GM21367 (cell line): ENCODE results near the gene PIP5K1B.
"Not testable (repeated sequence)": the region's sequence is repeated elsewhere in the genome, so short reads cannot be mapped to it uniquely, and the experiment has no call there.

ENCODE experiments used
- ATAC-seq: cut with Tn5 transposase; IDR thresholded peaks from one replicate; pipeline ENCODE4 v1.9.1; 2021; ENCODE audit not compliant: unreplicated experiment

PIP5K1B gene, protein sequence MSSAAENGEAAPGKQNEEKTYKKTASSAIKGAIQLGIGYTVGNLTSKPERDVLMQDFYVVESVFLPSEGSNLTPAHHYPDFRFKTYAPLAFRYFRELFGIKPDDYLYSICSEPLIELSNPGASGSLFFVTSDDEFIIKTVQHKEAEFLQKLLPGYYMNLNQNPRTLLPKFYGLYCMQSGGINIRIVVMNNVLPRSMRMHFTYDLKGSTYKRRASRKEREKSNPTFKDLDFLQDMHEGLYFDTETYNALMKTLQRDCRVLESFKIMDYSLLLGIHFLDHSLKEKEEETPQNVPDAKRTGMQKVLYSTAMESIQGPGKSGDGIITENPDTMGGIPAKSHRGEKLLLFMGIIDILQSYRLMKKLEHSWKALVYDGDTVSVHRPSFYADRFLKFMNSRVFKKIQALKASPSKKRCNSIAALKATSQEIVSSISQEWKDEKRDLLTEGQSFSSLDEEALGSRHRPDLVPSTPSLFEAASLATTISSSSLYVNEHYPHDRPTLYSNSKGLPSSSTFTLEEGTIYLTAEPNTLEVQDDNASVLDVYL

DNA sequence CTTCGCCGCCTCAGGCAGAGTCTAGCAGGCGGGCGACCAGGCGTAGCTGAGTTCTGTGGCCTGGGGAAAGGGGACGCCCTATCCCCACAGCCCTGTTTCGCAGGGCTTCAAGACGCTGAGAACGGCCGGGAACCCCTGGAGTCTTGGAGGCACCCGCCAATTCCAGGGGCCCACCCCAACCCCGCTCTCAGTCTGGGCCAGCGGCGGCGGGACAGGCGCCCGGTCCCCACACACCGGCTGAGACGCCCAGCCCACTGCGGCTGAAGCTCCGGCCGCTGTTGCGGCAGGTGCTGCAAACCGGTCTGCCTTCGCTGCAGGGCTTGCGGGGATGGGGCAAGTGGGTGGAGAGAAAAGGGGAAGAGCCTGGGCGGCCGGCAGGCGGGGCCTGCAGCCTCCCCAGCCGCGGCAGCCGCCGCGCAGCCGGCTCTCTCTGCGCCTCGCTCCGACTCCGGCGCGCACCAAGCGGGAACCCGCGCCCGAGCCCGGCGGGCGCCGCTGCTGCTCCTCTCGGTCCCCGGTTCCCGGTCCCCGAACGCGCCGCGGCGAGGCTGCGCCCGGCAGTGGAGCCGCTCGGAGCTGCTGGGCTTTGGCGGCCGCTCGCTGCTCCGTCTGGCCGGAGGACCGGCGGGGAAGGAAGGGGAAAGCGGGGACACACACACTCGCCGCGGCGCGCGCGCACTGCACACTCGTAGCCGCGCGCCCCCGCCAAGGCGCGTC is at the start of gene PIP5K1B:
TSS of gene PIP5K1B (plus strand) at position 427 of the 717 bp plus-strand sequence. CDS start 117,375 bp downstream, outside the sequence.
- peak; percentile 65 for ATAC-seq

DNA sequence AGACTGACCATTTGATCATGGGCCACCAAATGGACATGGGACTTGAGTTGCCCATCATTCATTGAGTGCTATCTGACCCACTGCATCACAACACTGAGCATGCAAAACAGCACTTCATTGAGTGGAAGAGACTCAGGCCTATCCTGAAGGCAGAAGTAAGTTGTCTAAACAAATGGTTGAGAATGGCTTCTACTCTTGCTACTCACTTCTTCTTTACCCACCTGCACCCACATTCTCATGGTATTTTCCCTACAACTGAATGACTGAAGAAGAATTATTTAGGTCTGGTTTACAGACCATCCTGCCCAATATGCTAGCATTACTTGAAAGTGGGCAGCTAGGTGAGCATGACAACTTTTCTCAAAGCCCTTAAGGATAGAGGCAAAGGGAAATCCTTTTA is 41.0 kb upstream of the PIP5K1B start:
- ATAC-seq = no peak

DNA sequence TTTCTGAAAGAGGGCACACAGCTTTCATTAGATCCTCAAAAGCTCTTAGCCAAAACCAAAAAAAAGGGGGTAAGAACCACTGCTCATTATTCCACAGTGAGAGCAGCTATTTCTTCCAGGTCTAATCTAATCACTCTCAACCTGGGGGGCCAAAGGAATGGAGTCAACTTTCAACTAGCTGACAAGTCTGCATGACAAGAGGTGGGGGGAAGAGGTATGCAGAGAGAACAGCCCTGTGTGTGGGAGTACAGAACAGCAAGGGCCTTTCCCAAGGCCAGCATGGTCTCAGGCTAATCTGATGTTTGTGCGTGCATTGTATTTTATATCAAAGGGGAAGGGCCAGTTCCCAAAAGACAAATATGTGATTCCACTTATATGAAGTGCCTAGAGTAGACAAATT is 36.9 kb upstream of the PIP5K1B start:
- ATAC-seq = no peak

DNA sequence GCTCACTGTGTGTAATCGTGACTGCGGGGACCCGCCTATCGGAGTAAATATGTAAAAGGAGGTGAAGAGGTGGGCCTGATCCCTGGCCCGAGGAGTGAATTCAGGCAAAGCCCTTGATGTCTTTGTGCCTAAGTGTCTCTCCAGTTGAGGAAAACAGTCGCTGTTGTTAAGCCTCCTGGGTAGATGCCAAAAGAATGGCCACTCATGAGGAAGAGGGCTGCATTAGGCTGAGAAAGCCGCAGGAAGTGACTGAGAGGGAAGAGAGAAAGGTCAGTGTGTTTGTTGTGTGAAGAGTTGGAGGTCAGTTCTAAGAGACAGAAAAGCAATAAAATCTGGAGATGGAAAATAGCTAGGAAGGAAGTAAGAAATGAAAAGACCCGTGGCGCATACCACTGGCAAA is 35.8 kb upstream of the PIP5K1B start:
- ATAC-seq = no peak

DNA sequence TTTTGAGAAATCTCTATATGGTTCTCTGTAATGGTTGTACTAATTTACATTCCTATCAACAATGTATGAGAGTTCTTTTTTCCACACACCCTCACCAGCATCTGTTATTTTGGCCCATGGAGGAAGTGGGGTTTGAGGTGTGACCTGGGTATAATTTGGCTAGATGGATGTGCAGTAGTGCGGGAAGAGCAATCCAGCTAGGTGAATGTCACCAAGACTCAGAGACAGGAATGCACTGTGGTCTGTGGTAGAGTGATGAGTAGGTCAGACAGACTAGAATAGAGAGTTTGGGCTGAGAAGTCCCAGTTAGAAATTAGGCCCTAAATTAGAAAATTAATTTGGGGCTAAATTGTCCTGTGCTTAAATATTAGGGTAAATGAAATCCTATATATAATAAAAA is 32.8 kb upstream of the PIP5K1B start:
- no peak for ATAC-seq

DNA sequence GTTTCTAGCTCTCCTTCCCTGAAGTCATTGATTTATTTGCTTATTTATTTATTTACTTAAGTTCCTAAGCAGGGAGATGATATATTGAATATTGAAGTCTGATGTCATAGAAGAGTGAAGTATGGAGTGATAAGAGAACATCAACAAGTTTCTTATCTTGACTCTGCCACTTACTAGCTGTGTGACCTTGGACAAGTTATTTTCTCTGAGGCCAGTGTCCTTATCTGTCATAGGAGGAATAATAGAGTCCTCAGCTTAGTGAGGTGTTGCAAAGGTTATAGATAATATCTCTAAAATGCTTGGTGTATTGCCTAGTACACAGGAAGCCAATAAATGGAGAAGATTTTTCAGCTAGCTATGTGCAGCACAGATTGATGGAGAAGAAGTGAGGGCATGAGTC is 32.4 kb upstream of the PIP5K1B start:
- no peak for ATAC-seq

DNA sequence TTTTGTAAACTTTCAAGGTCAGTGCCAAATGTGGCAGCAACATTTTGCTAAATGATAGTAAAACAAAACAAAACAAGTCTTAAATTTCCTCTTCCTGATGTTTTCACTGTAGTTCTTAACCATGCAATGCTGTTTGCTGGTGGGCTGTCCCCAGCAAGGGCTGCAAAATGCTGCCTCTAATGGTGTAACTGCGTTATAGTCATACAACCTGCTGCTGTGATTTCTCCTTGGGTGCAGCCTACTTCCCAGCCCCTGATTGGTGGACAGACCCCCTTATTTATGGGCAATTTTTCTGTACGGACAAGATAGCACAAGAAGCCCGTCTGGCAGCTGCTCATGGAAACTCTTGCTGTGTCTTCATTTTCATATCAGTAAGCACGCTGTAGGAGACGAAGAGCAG is 26.6 kb upstream of the PIP5K1B start:
- no peak for ATAC-seq

DNA sequence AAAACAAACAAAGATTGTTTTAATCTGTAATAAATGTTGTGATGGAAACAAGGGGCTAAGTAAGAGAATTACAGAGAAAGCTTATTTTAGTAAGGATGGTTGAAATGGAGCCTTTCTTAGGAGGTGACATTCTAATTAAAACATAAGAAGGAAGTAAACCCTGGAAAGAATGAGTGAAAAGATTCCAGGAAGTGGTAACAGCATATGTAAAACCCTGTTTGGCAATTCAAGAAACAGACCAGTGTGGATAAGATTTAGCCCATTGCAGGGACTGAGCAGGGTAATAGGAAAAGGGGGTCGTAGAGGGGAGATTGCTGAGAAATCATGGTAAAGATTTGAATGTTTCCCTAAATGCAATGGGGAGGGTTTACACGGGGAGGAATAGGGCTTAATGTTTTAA is 21.6 kb upstream of the PIP5K1B start:
- ATAC-seq = no peak

DNA sequence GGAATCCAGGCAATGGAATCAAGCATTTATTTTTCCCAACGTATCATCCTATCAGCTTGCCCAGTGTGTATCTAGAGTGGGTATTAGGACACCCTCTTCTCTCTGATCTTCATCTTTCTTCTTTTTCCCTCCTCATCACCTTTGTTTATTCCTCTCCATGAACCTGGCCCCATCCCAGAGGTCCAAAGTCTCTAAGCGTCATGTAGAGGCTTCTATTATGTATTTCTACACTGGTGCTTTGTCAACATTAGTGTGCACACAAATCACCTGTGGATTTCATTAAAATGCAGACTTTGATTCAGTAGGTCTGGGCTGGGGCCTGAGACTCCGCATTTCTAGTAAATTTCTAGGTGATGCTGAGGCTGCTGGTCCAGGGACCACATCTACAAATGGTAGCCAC is 19.8 kb upstream of the PIP5K1B start:
- ATAC-seq = no peak

DNA sequence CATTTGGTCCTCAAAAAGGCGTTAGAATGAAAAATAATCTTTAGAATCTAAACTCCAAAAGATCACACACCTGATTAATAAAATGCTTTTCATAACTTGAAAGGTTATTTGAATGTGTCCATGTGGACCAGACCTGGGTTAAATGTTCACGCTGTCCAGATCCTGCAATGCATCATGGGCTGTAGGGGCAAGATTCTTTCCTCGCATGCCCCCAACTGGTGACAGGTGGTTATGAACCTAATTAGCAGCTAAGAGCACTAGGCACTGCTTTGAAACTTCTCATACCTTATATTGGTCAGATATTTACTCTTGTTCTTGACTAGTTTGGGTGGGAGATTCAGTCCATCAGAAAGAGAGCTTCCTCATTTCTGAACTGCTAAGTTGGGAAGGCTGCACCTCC is 19.3 kb upstream of the PIP5K1B start:
- ATAC-seq = peak; percentile 72

DNA sequence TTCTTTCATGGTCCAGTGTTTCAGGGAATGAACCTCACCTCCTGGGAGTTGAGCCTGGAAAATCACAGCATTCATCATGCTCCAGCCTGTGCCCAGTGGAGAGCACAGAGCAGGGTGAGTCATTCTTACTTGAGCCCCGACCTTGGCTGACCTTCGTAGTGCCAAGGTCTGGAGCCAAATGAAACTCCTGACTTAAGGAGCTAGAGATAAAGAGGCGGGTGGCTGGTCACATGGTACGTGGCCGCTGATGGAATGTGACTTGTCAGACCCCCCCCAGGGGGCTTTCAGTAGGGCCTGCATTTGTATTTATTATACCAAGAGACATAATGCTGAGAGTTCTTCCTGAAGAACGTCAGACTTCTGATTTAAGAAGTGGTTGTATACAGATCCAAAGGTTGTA is 15.0 kb upstream of the PIP5K1B start:
- no peak for ATAC-seq

DNA sequence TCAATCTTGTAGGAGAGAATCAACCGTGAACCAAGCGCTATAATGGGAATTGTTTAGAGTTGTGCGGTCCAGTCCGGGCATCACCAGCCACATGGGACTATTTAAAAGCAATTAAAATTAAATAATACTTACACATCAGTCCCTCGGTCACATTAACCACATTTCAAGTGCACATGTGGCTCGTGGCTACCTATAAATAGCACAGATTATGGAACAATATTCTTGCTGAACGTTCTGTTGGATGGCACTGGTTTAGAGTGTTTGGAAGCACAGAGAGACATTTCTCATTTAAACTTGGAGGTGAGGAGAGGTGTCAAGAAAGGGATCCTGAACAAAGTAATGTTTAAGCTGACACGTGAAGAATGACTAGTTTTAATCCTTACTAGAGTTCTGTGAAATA is 12.5 kb upstream of the PIP5K1B start:
- ATAC-seq = no peak

DNA sequence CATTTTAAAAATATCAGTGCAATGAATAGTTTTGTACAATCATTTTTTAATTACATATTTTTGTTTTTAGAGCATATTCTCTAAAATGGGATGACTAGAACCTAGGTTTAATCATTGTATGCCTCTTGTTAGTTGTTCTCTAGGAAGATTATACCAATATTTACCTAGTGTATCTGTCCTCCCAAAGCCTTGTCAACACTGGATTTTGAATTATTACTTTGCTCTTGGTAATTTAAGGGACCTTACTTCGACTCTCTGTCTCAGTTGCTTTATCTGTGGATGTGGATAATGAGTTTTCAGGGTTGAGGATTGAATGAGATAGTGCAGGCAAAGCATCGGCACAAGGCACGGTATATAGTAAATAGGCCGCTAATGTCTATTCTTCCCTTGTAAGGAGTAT is 10.9 kb upstream of the PIP5K1B start:
- ATAC-seq = no peak

DNA sequence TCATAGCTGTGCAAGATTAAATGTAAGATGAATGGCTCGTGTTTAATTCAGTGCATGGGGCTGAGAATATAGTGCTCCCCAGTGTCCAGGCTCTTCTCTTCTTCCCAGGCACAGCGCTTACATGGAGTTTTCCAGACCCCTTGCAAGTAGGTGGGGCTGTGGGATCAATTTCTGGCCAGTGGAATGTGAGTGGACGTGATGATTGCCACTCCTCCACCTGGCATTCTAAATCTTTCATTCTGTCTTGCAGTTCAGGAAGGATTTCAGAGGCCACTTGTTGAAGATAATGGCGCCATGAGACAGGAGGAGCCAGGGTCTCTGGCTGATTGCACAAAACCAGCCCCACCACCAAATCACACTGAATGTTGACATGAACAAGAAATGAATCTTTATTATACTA is 7.2 kb upstream of the PIP5K1B start:
- ATAC-seq = no peak

DNA sequence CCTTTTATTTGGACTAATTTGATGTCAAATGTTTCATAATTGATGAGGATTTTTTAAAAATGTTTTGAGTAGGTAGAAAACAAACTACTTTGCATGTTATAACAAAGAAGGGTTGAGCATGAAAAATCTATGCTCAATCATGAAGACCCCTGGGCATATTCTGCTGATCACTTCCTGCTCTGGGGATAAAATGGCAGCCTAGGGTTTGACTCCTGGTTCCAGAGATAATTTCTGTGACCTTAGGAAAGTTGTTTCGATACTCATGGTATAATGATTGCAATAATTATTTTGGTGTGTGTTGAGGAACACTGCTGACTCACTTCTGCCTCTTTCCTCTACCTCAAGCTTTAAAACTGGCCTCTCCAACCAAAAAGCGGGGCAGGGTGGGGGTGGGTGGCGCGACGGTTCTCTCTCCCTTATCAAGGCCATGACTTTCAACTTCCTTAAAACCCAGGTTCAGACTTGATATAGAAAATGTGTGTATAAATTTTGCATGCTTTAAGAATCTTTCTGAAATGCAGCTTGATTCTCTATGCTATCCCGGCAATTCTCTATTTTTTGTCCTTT is 6.0 kb upstream of the PIP5K1B start:
- no peak for ATAC-seq

DNA sequence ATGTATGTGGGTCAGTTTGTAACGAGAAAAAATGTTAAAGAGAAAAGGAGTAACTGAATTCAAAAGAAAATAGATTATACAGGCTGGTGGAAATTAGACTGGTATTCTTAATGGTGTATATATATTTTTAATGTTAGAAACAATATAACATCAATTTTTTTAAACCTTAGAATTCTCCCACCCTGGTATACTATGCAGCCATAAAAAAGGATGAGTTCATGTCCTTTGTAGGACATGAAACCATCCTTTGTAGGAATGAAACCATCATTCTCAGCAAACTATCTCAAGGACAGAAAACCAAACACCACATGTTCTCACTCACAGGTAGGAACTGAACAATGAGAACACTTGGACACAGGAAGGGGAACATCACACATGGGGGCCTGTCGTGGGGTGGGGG is 5.4 kb upstream of the PIP5K1B start:
- not testable (repeated sequence) for ATAC-seq

DNA sequence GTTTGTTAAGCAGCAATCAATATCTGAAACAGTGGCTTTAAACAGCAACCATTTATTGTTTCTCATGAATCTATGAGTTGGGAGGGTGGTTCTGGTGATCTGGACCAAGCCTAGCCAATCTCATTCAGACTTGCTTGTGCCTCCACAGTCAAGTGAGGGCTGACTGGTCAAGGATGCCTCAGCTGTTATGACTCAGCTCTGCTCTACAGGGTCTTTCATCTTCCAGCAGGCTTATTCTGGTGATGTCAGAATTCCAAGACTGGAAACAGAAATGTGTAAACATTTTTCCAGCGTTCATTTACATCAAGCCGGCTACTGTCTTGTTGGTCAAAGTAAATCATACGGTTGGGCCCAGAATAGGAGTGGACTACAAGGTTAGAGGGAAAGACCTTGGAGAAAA is 2.5 kb upstream of the PIP5K1B start:
- ATAC-seq = no peak

DNA sequence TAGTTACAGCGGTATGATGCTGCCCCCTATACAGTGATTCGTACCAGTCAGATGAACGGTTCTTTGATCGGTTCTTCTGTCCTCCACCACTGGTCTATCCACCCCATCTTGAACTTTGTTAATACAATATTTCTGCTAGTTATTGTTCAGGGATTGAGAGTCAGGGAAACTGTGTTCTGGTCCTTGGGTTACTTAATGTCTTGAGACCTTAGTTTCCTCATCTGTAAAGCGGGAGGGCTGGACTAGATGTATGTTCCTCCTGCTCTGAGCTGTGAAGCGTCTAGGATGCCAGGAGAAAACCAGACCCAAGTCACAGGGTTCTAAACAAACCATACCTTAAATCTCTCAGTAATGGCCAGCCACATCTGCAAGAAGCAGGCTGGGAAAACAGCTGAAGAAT is 1.4 kb upstream of the PIP5K1B start:
- ATAC-seq = no peak

DNA sequence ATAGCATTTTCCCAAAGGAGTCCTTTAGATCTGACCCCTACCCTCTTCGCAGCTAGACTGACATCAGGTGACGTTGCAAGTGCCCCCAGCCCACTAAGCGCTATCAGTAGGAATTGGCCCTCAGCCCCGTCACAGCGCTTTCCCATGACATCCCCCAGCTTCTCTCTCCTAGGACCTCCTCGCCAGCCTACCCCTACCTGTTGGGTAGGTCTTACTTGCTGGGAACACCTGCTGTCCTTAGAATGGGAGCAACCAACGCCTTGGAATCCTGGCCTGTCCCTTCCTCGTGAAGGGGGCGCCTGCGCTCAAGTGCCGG is 584 bp upstream of the PIP5K1B start:
- no peak for ATAC-seq

DNA sequence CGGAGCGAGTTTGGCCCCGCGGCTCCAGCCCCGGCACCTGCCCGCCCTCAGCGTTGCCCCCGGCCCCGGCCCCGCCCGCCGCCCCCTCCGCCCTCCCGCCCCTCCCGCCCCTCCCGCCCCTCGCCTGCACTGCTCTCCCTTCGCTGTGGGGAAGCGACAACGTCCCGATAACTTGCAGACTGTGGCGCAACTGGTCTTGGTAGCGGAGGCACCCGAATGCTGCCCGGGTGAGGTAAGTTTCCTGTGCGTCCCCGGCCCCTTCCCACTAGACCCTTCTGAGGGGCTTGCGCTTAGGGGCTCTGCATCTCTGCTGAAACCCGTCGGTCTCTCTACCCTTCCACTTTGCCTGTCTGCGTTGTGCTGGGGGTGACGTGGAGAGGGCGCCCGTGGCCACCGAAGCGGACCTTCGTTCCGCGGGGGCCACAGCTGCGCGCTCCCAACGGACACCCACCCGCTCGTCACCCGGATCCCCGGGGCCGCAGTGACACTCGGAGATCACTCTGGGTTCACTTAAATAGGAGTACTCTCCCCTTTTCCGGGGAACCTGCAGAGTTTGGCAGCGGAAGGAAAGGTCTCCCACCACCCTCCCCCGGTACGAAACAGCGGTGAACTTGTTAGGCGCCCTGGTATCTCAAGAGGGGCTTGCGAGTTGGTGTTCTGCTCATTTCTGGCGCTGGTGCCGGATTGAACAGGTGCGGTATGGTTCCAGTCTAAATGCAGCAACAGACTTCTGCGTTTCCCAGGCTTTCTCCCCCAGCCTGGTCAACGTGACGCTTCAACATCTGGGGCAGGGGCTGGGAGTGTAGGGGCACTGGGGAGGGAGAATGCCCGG is 707 bp downstream of the PIP5K1B start:
- peak; percentile 5 for ATAC-seq
